IMR-90 (cell line): ENCODE results near the gene TACC3. TPM values are rescaled to one million over a fixed set of nuclear protein-coding genes. Genes with fewer than 3 reads are reported as not detected.

Source experiments
- CEBPB ChIP-seq: IDR thresholded peaks from 2 replicates; pipeline ENCODE4 v1.6.1; 2012; ENCODE audit warnings: low read depth, low read length, improper control_type of control experiment
- CTCF ChIP-seq: conservative IDR thresholded peaks from 2 replicates; pipeline ENCODE4 v1.5.1; 2012; ENCODE audit warnings: mild to moderate bottlenecking, low read depth, low read length, improper control_type of control experiment
- FOS ChIP-seq: fragments of 150-350 bp; IDR thresholded peaks from 2 replicates; pipeline ENCODE4 v1.6.1; 2016; ENCODE audit warnings: low read depth, low read length
- MAFK ChIP-seq: IDR thresholded peaks from 2 replicates; pipeline ENCODE4 v1.6.1; 2012; ENCODE audit warnings: low read depth, low read length, improper control_type of control experiment
- RCOR1 ChIP-seq: IDR thresholded peaks from 2 replicates; pipeline ENCODE4 v1.6.1; 2012; ENCODE audit warnings: mild to moderate bottlenecking, low read length, improper control_type of control experiment; ENCODE audit not compliant: insufficient replicate concordance
- polyA plus RNA-seq, 3 experiments: library from polyadenylated mRNA; depleted of rRNA; stranded (reverse); fragments of >200 nt; gene quantifications; 2 replicates each; pipeline ENCODE4 v1.2.3, GENCODE V29; 2012; ENCODE audit warnings: low replicate concordance in 1 of 3
- total RNA-seq: library from RNA; depleted of rRNA; stranded (reverse); fragments of >200 nt; gene quantifications from 2 replicates; pipeline ENCODE4 v1.2.3, GENCODE V29; 2012
- TF ChIP-seq, protein P1 (sequence below): fragments of 150-350 bp; IDR thresholded peaks from 2 replicates; pipeline ENCODE4 v1.6.1; 2016; ENCODE audit warnings: low read depth, mild to moderate bottlenecking, low read length, moderate library complexity, borderline replicate concordance

Gene TACC3
- total and polyA plus RNA-seq, 2 of the 4 experiments (the other 2 are of a cell fraction), result 15.1 to 49.7 TPM

- TF ChIP-seq CTCF (no peak), RCOR1 (no peak), FOS (no peak), MAFK (no peak), CEBPB (no peak)
- TF ChIP-seq, protein P1, sequence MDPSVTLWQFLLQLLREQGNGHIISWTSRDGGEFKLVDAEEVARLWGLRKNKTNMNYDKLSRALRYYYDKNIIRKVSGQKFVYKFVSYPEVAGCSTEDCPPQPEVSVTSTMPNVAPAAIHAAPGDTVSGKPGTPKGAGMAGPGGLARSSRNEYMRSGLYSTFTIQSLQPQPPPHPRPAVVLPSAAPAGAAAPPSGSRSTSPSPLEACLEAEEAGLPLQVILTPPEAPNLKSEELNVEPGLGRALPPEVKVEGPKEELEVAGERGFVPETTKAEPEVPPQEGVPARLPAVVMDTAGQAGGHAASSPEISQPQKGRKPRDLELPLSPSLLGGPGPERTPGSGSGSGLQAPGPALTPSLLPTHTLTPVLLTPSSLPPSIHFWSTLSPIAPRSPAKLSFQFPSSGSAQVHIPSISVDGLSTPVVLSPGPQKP, result no peak
These were observed 6.9 kb upstream of the TACC3 start (continued) for GRCh38 chr4:1714303-1715001.
